CD14-positive monocyte (primary cell): ENCODE data around the gene N4BP2L2. TPM values are rescaled to one million over a fixed set of nuclear protein-coding genes. Genes with fewer than 3 reads are reported as not detected.
A peak's percentile ranks its signal among the peaks of the same experiment; 100 is the strongest.

Experiments used
- DNase-seq, 3 donors: peaks; one replicate each; pipeline ENCODE4 v3.0.0-alpha.2; 2011 to 2022
- H2AFZ ChIP-seq: 2 replicates; pipeline ENCODE4 v1.6.0; 2012; ENCODE audit warnings: mild to moderate bottlenecking, low read depth, low read length, inconsistent platforms; ENCODE audit not compliant: insufficient read depth, poor library complexity, severe bottlenecking
- H3K27ac ChIP-seq, 2 donors: 1 replicate in 1 of 2; 2 replicates in 1 of 2; pipeline ENCODE4 v1.5.1; 2012 to 2013; ENCODE audit warnings: low read length in 2 of 2, control low read depth in 1 of 2, inconsistent platforms in 1 of 2, low read depth in 1 of 2, mild to moderate bottlenecking in 1 of 2
- H3K27me3 ChIP-seq, 2 donors: one replicate each; pipeline versions ENCODE4 v1.6.0 to v1.6.1; 2011 to 2013; ENCODE audit warnings: low read length in 2 of 2; ENCODE audit not compliant: control insufficient read depth in 2 of 2, insufficient read depth in 2 of 2
- H3K36me3 ChIP-seq, 2 donors: replicated peaks in 1 of 2; 1 replicate in 1 of 2; 2 replicates in 1 of 2; pipeline versions ENCODE4 v1.5.1 to v1.6.1; 2012 to 2013; ENCODE audit warnings: low read length in 2 of 2, control low read depth in 1 of 2, inconsistent platforms in 1 of 2, mild to moderate bottlenecking in 1 of 2; ENCODE audit not compliant: insufficient read depth in 2 of 2, control insufficient read depth in 1 of 2
- H3K4me1 ChIP-seq, 2 donors: 1 replicate in 1 of 2; 2 replicates in 1 of 2; pipeline versions ENCODE4 v1.5.1 to v1.6.1; 2012 to 2013; ENCODE audit warnings: low read length in 2 of 2, control low read depth in 1 of 2, inconsistent platforms in 1 of 2, mild to moderate bottlenecking in 1 of 2, moderate library complexity in 1 of 2; ENCODE audit not compliant: insufficient read depth in 2 of 2, control insufficient read depth in 1 of 2
- H3K4me2 ChIP-seq: replicated peaks from 2 replicates; pipeline ENCODE3; 2012; ENCODE audit warnings: low read length, moderate library complexity, mild to moderate bottlenecking; ENCODE audit not compliant: poor library complexity, severe bottlenecking; ENCODE audit errors: extremely low read depth
- H3K4me3 ChIP-seq, 3 experiments: fragments of 200-600 bp in 1 of 3; sonication (generic) in 1 of 3; replicated peaks in 1 of 3; 1 replicate in 2 of 3; 2 replicates in 1 of 3; pipeline ENCODE4 v1.5.1; 2011 to 2013; ENCODE audit warnings: low read length in 3 of 3, mild to moderate bottlenecking in 3 of 3, control low read depth in 2 of 3, low read depth in 2 of 3, inconsistent platforms in 1 of 3, moderate library complexity in 1 of 3
- H3K79me2 ChIP-seq: 2 replicates; pipeline ENCODE4 v1.6.0; 2012; ENCODE audit warnings: mild to moderate bottlenecking, control low read depth, inconsistent platforms, low read length, moderate library complexity; ENCODE audit not compliant: insufficient read depth
- H3K9ac ChIP-seq: 2 replicates; pipeline ENCODE4 v1.6.0; 2017; ENCODE audit warnings: low read length, mild to moderate bottlenecking; ENCODE audit not compliant: insufficient read depth, poor library complexity, severe bottlenecking
- H3K9me3 ChIP-seq, 2 donors: replicated peaks in 1 of 2; 1 replicate in 1 of 2; 2 replicates in 1 of 2; pipeline versions ENCODE4 v1.5.1 to v1.6.1; 2012 to 2013; ENCODE audit warnings: low read length in 2 of 2, control low read depth in 1 of 2; ENCODE audit not compliant: control insufficient read depth in 1 of 2, insufficient read depth in 1 of 2
- H4K20me1 ChIP-seq: 2 replicates; pipeline ENCODE4 v1.6.0; 2012; ENCODE audit warnings: mild to moderate bottlenecking, low read length, control low read depth, moderate library complexity; ENCODE audit not compliant: insufficient read depth
- H3K27ac Mint-ChIP-seq, 7 donors: one replicate each; pipeline ENCODE4 v1.8.0; 2020; ENCODE audit warnings: mild to moderate bottlenecking in 7 of 7, mixed read lengths in 7 of 7, moderate library complexity in 6 of 7, inconsistent platforms in 2 of 7
- H3K27me3 Mint-ChIP-seq, 3 donors: one replicate each; pipeline ENCODE4 v1.8.0; 2021 to 2022; ENCODE audit warnings: low read depth in 3 of 3, mild to moderate bottlenecking in 3 of 3, mixed read lengths in 3 of 3, moderate library complexity in 3 of 3, inconsistent platforms in 1 of 3
- H3K36me3 Mint-ChIP-seq, 2 donors: one replicate each; pipeline ENCODE4 v1.8.0; 2020; ENCODE audit warnings: mixed read lengths in 2 of 2, inconsistent platforms in 1 of 2, mild to moderate bottlenecking in 1 of 2
- H3K4me1 Mint-ChIP-seq: one replicate; pipeline ENCODE4 v1.8.0; 2020; ENCODE audit warnings: mild to moderate bottlenecking, mixed read lengths
- H3K4me3 Mint-ChIP-seq, 2 donors: one replicate each; pipeline ENCODE4 v1.8.0; 2020; ENCODE audit warnings: mild to moderate bottlenecking in 2 of 2, mixed read lengths in 2 of 2, moderate library complexity in 1 of 2
- H3K9me3 Mint-ChIP-seq, 7 donors: one replicate each; pipeline ENCODE4 v1.8.0; 2020 to 2022; ENCODE audit warnings: mixed read lengths in 7 of 7, mild to moderate bottlenecking in 6 of 7, moderate library complexity in 6 of 7, inconsistent platforms in 2 of 7
- CTCF ChIP-seq: fragments of 200-600 bp; IDR thresholded peaks from one replicate; pipeline ENCODE4 v1.8.0; 2022; ENCODE audit warnings: antibody characterized with exemption, mild to moderate bottlenecking
- WGBS: methylation state at CpG from one replicate; pipeline ENCODE4 v1.1.5; 2013; ENCODE audit warnings: missing lambda C conversion rate; ENCODE audit not compliant: insufficient coverage; 5-methylcytosine and 5-hydroxymethylcytosine counted together
- intact Hi-C, 2 donors: fragments of 100-400 bp; cut with micrococcal nuclease; formaldehyde crosslinking; loops; one replicate each; pipeline versions ENCODE4 v1.15.0 to v1.15.1; 2023
- polyA plus RNA-seq, 3 donors: library from polyadenylated mRNA; depleted of rRNA in 1 of 3; unstranded in 2 of 3; stranded (reverse) in 1 of 3; fragments of 300-500 nt in 2 of 3; fragments of >200 nt in 1 of 3; fragmentation: Illumina TruSeq in 2 of 3; gene quantifications; 1 replicate in 2 of 3; 2 replicates in 1 of 3; pipeline ENCODE4 v1.2.3, GENCODE V29; 2012 to 2021

N4BP2L2 gene
- polyA plus RNA-seq, 3 donors, result 94.2 to 105 (median 96.4) TPM

- Mint-ChIP-seq H3K27me3 (peaks cover 0 to 3% (median 2%) of the 10 kb centered on the region in 3 donors), H3K9me3 (peaks cover under 1 to 8% (median 2%) of the 10 kb centered on the region in 7 donors), H3K27ac (peak overlapping the region in 6 of 7 donors; percentile 75 to 99 (median 96)), H3K36me3 (peaks cover 18 to 20% of the 10 kb centered on the region in 2 donors), H3K4me3 (no peak overlapping the region), H3K4me1 (peaks cover 51% of the 10 kb centered on the region)
- peaks cover 42% of the 10 kb centered on the region for H4K20me1 ChIP-seq
- H3K9me3 ChIP-seq, result peaks cover 1 to 2% of the 10 kb centered on the region in 2 donors
- DNase-seq, result no peak
- TF ChIP-seq CTCF, result no peak
- H3K9ac ChIP-seq, result no peak overlapping the region
- intact Hi-C loops, result loop anchor here (5.0 to 10.0 kb wide), 3 partner anchors 110 to 113 kb away; partner anchors contain the start of genes BRCA2 (in 1 of the 2), N4BP2L2 (in 1 of the 2) and ZAR1L (in 1 of the 2)
- H3K36me3 ChIP-seq, result peaks cover under 1 to 10% of the 10 kb centered on the region in 2 donors
- peak overlapping the region; percentile 88 for H3K4me2 ChIP-seq
- H3K4me1 ChIP-seq, result peaks cover 40 to 48% of the 10 kb centered on the region in 2 donors
- peaks cover 73% of the 10 kb centered on the region for H3K79me2 ChIP-seq
- H3K27me3 ChIP-seq, result no peaks in the 10 kb centered on the region
- no peak overlapping the region for H2AFZ ChIP-seq
- peak overlapping the region in 1 of 2 donors; percentile 96 for H3K27ac ChIP-seq
- 95% methylated on average over 6 of the region's 7 CpGs for whole genome bisulfite sequencing
- no peak overlapping the region for H3K4me3 ChIP-seq
Measured at GRCh38 chr13:32425158-32425557, 113.4 kb downstream of the N4BP2L2 start.

GRCh38 chr13:32423592-32423991 is 115.0 kb downstream of the N4BP2L2 start:
- H4K20me1 ChIP-seq, result peaks cover 46% of the 10 kb centered on the region
- Mint-ChIP-seq H3K27ac (peak overlapping the region in 3 of 7 donors; percentile 29 to 71 (median 33)), H3K4me3 (no peak overlapping the region), H3K27me3 (peaks cover 0 to 3% (median 0%) of the 10 kb centered on the region in 3 donors), H3K9me3 (peaks cover 11 to 22% (median 16%) of the 10 kb centered on the region in 7 donors), H3K4me1 (peaks cover 38% of the 10 kb centered on the region), H3K36me3 (peaks cover 30 to 31% of the 10 kb centered on the region in 2 donors)
- peaks cover 78% of the 10 kb centered on the region for H3K79me2 ChIP-seq
- intact Hi-C loops, result loop anchor here in 1 of 2 donors (10.0 kb wide), 1 partner anchor 109 kb away; the partner anchor contains the start of genes BRCA2 and ZAR1L
- H3K9ac ChIP-seq, result no peak overlapping the region
- peaks cover 6 to 24% of the 10 kb centered on the region in 2 donors for H3K36me3 ChIP-seq
- 0% methylated on average over 2 of the region's 3 CpGs for WGBS
- H3K9me3 ChIP-seq, result peaks cover 12 to 14% of the 10 kb centered on the region in 2 donors
- no peak for TF ChIP-seq CTCF
- H2AFZ ChIP-seq, result no peak overlapping the region
- no peaks in the 10 kb centered on the region for H3K27me3 ChIP-seq
- no peak overlapping the region for H3K4me3 ChIP-seq
- DNase-seq, result no peak
- peaks cover 25 to 34% of the 10 kb centered on the region in 2 donors for H3K4me1 ChIP-seq
- H3K27ac ChIP-seq, result peak overlapping the region in 1 of 2 donors; percentile 24
- no peak overlapping the region for H3K4me2 ChIP-seq
